Activated CD8-positive, alpha-beta T cell treated with anti-CD3 and anti-CD28 coated beads for 36 hours (primary cell): Measurements from ENCODE around the gene C15orf61. TPM values are rescaled to one million over a fixed set of nuclear protein-coding genes. Genes with fewer than 3 reads are reported as not detected.

Source experiments
- ATAC-seq: fragments of 200-7000 bp; cut with Tn5 transposase; one replicate; pipeline ENCODE4 v1.10.0; 2021; ENCODE audit warnings: mild to moderate bottlenecking, moderate library complexity
- CTCF ChIA-PET: fragments of 350-600 bp; sonication (Branson Sonifier 250); formaldehyde crosslinking; loops from one replicate; lab custom pipeline; 2021; ENCODE audit warnings: antibody characterized with exemption; lab: Charles Lee
- POLR2A ChIA-PET: fragments of 350-600 bp; sonication (Branson Sonifier 250); formaldehyde crosslinking; loops from one replicate; lab custom pipeline; 2021; ENCODE audit warnings: antibody characterized with exemption; lab: Charles Lee
- DNase-seq: peaks from one replicate; pipeline ENCODE4 v3.0.0-alpha.2; 2020
- H3K27ac Mint-ChIP-seq: one replicate; pipeline ENCODE4 v1.8.0; 2021; ENCODE audit warnings: mild to moderate bottlenecking, mixed read lengths
- H3K27me3 Mint-ChIP-seq: one replicate; pipeline ENCODE4 v1.8.0; 2021; ENCODE audit warnings: mixed read lengths
- H3K36me3 Mint-ChIP-seq: one replicate; pipeline ENCODE4 v1.8.0; 2021; ENCODE audit warnings: low read depth, mixed read lengths
- H3K4me1 Mint-ChIP-seq: one replicate; pipeline ENCODE4 v1.8.0; 2021; ENCODE audit warnings: low read depth, mixed read lengths
- H3K4me3 Mint-ChIP-seq: one replicate; pipeline ENCODE4 v1.8.0; 2021; ENCODE audit warnings: mild to moderate bottlenecking, moderate library complexity, mixed read lengths
- H3K9me3 Mint-ChIP-seq: one replicate; pipeline ENCODE4 v1.8.0; 2021; ENCODE audit warnings: mixed read lengths
- intact Hi-C: fragments of 100-400 bp; cut with micrococcal nuclease; formaldehyde crosslinking; loops from one replicate; pipeline ENCODE4 v1.10.0; 2022
- total RNA-seq, 2 experiments: library from RNA; stranded (reverse); gene quantifications; one replicate each; pipeline ENCODE4 v1.2.3, GENCODE V29; 2021
- TF ChIP-seq, protein P1 (sequence below): fragments of 200-600 bp; IDR thresholded peaks from one replicate; pipeline ENCODE4 v1.8.0; 2022; ENCODE audit warnings: antibody characterized with exemption, mild to moderate bottlenecking

Gene C15orf61
- total RNA-seq: 1 to 10 TPM; 7.5 to 7.8 TPM

- peak; percentile 86 for ATAC-seq
- POLR2A ChIA-PET: interaction anchor here (0.7 to 1.8 kb wide), 5 partner anchors 12 to 319 kb away, joined by 3 to 5 read pairs (median 3); partner anchors contain the start of genes MAP2K5, RNU6-1 and SKOR1
- no peaks in the 10 kb centered on the region for H3K27me3 Mint-ChIP-seq
- H3K27ac Mint-ChIP-seq: peak within 1 kb of the TSS; percentile 98
- TF ChIP-seq, protein P1, sequence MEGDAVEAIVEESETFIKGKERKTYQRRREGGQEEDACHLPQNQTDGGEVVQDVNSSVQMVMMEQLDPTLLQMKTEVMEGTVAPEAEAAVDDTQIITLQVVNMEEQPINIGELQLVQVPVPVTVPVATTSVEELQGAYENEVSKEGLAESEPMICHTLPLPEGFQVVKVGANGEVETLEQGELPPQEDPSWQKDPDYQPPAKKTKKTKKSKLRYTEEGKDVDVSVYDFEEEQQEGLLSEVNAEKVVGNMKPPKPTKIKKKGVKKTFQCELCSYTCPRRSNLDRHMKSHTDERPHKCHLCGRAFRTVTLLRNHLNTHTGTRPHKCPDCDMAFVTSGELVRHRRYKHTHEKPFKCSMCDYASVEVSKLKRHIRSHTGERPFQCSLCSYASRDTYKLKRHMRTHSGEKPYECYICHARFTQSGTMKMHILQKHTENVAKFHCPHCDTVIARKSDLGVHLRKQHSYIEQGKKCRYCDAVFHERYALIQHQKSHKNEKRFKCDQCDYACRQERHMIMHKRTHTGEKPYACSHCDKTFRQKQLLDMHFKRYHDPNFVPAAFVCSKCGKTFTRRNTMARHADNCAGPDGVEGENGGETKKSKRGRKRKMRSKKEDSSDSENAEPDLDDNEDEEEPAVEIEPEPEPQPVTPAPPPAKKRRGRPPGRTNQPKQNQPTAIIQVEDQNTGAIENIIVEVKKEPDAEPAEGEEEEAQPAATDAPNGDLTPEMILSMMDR: no peak
- peaks cover 25% of the 10 kb centered on the region for H3K4me1 Mint-ChIP-seq
- H3K4me3 Mint-ChIP-seq: peak within 1 kb of the TSS; percentile 96
- H3K9me3 Mint-ChIP-seq: no peaks in the 10 kb centered on the region
- peaks cover 6% of the 10 kb centered on the region for H3K36me3 Mint-ChIP-seq
- CTCF ChIA-PET: interaction anchor here (0.7 to 1.6 kb wide), 5 partner anchors 21 to 316 kb away, joined by 3 to 5 read pairs (median 3); partner anchors contain the start of gene MAP2K5
- peak; percentile 88 for DNase-seq
- intact Hi-C loops: loop anchor here (10.0 kb wide), 1 partner anchor 314 kb away; no protein-coding TSS in a partner anchor
Observed at GRCh38 chr15:67521029-67521782, at the start of gene C15orf61. C15orf61 (plus strand) TSS chr15:67521131; CDS start chr15:67521249, 118 bp downstream.

- H3K36me3 Mint-ChIP-seq: no peaks in the 10 kb centered on the region
- no peaks in the 10 kb centered on the region for H3K27me3 Mint-ChIP-seq
- H3K4me3 Mint-ChIP-seq: no peak overlapping the region
- CTCF ChIA-PET: no interaction called here
- no peak overlapping the region for H3K27ac Mint-ChIP-seq
- TF ChIP-seq, protein P1: no peak
- DNase-seq: no peak
- no peaks in the 10 kb centered on the region for H3K9me3 Mint-ChIP-seq
- intact Hi-C loops: no loop called here
- ATAC-seq: no peak
- H3K4me1 Mint-ChIP-seq: no peaks in the 10 kb centered on the region
- POLR2A ChIA-PET: no interaction called here
Observed at GRCh38 chr15:67472957-67473356, 48.0 kb upstream of the C15orf61 start.

GRCh38 chr15:67474405-67475110 is 46.4 kb upstream of the C15orf61 start:
- Mint-ChIP-seq H3K9me3 (no peaks in the 10 kb centered on the region), H3K4me1 (no peaks in the 10 kb centered on the region), H3K4me3 (no peak overlapping the region), H3K27me3 (no peaks in the 10 kb centered on the region), H3K36me3 (no peaks in the 10 kb centered on the region), H3K27ac (no peak overlapping the region)
- ATAC-seq (no peak), DNase-seq (no peak)
- POLR2A ChIA-PET: no interaction called here
- TF ChIP-seq, protein P1: no peak
- CTCF ChIA-PET: interaction anchor here (1.2 kb wide), 1 partner anchor 17 kb away, joined by 4 read pairs; no protein-coding TSS in a partner anchor
- intact Hi-C loops: no loop called here

DNA sequence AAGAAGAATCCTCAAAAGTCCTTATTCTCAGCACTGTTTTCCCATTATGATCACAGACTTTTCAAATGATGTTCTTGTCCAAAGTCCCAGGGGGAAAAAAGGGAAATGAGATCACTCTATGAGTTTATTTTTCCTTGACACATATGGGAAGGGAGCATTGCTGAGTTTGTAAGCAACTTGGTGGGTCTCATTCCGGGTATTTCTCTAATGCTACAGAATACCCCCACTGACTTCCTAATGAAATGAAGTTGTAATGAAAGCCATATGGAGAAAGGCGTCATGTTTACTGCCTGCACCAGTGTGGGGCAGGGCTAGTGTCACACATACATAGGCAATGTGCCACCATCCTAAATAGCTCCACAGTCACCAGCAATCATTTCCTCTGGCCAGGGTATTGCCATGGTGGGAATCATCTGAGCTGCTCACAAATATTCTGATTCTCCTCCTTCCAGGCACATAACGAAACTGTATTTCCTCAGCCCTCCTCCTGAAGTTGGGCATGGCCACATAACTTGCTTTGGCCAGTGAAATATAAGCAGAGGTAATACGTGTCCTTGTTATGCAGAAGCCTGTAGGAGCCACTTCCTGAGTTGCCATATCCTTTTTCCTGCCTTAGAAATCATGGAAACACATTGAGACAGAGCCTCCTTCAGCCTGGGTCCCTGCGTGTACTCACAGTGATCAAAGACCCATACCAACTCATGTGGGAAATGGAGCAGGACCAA is 41.0 kb upstream of the C15orf61 start:
- Mint-ChIP-seq H3K4me3 (no peak overlapping the region), H3K36me3 (peaks cover 8% of the 10 kb centered on the region), H3K9me3 (peaks cover 3% of the 10 kb centered on the region), H3K27ac (no peak overlapping the region), H3K4me1 (peaks cover 6% of the 10 kb centered on the region), H3K27me3 (no peaks in the 10 kb centered on the region)
- ATAC-seq (no peak), DNase-seq (no peak)
- ChIA-PET POLR2A (no interaction called here), CTCF (no interaction called here)
- intact Hi-C loops: no loop called here
- TF ChIP-seq, protein P1: no peak
